Gastroesophageal sphincter (tissue), 3 donors: ENCODE results near the gene SPOPL.

Experiments
- POLR2A ChIP-seq, 2 donors: fragments of 450-650 bp; IDR thresholded peaks; one replicate each; pipeline ENCODE4 v1.6.1; 2017; ENCODE audit warnings: antibody characterized with exemption in 2 of 2, mild to moderate bottlenecking in 2 of 2, moderate library complexity in 1 of 2
- TF ChIP-seq, protein P1 (sequence below), 4 experiments: fragments of 200-600 bp in 2 of 4; fragments of 450-650 bp in 2 of 4; sonication (generic) in 1 of 4; IDR thresholded peaks; one replicate each; pipeline ENCODE4 v1.5.1; 2017 to 2019; ENCODE audit warnings: antibody characterized with exemption in 4 of 4, mild to moderate bottlenecking in 2 of 4, moderate library complexity in 2 of 4

DNA sequence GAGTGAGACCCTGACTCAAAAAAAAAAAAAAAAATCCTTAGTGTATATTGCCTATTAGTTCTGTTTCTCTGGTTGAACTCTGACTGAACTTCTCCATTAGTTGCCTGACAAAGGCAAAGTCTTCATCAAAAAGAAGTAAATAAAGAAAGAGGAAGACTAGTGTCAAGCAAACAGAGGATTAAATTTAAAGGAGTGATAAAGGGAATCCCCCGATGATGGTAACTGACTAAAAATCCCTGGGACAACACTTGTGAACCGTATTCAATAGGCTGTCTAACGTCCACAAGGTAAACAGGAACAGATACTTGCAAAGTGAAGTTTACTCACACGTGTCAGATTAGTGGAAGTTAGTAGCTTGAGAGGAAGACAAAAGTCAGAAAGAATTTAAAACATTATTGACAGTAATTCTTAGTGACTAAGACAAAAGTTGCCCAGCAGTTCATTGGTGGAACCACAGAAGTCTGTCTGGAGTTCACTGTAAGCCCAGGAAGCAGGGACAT, 26.2 kb upstream of the SPOPL start:
- TF ChIP-seq, protein P1, sequence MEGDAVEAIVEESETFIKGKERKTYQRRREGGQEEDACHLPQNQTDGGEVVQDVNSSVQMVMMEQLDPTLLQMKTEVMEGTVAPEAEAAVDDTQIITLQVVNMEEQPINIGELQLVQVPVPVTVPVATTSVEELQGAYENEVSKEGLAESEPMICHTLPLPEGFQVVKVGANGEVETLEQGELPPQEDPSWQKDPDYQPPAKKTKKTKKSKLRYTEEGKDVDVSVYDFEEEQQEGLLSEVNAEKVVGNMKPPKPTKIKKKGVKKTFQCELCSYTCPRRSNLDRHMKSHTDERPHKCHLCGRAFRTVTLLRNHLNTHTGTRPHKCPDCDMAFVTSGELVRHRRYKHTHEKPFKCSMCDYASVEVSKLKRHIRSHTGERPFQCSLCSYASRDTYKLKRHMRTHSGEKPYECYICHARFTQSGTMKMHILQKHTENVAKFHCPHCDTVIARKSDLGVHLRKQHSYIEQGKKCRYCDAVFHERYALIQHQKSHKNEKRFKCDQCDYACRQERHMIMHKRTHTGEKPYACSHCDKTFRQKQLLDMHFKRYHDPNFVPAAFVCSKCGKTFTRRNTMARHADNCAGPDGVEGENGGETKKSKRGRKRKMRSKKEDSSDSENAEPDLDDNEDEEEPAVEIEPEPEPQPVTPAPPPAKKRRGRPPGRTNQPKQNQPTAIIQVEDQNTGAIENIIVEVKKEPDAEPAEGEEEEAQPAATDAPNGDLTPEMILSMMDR (IDR thresholded peaks at IDR 0.05), result no peak
- no peak for TF ChIP-seq POLR2A (IDR thresholded peaks at IDR 0.05)
